D721Med (cell line): Measurements from ENCODE around the gene PDE4B.

Experiments
- DNase-seq: peaks from one replicate; pipeline ENCODE4 v3.0.0; 2011; ENCODE audit warnings: low spot score; ENCODE audit not compliant: insufficient read length
- FAIRE-seq: peaks from 2 replicates; lab custom pipeline; 2011; peaks lifted over from hg19 to GRCh38; lab: Jason Lieb, UNC
- TF ChIP-seq, protein P1 (sequence below): IDR thresholded peaks from 2 replicates; pipeline ENCODE4 v1.5.1; 2012; ENCODE audit warnings: mild to moderate bottlenecking, control low read depth; ENCODE audit not compliant: insufficient read depth; ENCODE audit errors: missing control alignments

Gene PDE4B

DNA sequence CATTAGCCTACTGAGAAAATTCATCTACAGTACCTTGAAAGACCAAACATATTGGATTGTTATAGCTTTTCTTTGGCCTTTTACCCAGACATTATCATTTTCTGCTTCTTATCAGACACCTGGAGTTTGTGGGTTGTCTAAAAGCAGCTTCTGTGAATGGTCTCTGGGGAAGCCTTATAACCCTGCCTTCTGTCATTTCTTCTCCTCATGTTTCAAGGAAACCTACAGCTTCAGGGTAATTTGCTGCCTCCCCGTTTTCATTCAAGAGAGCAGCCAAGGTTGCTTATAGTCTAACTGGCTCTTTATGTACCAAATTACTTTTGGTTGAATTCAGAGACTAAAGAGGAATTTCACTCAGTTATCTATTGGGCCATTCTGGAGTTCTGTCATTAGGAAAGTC, 453.0 kb downstream of the PDE4B start:
- TF ChIP-seq, protein P1, sequence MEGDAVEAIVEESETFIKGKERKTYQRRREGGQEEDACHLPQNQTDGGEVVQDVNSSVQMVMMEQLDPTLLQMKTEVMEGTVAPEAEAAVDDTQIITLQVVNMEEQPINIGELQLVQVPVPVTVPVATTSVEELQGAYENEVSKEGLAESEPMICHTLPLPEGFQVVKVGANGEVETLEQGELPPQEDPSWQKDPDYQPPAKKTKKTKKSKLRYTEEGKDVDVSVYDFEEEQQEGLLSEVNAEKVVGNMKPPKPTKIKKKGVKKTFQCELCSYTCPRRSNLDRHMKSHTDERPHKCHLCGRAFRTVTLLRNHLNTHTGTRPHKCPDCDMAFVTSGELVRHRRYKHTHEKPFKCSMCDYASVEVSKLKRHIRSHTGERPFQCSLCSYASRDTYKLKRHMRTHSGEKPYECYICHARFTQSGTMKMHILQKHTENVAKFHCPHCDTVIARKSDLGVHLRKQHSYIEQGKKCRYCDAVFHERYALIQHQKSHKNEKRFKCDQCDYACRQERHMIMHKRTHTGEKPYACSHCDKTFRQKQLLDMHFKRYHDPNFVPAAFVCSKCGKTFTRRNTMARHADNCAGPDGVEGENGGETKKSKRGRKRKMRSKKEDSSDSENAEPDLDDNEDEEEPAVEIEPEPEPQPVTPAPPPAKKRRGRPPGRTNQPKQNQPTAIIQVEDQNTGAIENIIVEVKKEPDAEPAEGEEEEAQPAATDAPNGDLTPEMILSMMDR, result no peak
- DNase-seq, result no peak
- no peak for FAIRE-seq

DNA sequence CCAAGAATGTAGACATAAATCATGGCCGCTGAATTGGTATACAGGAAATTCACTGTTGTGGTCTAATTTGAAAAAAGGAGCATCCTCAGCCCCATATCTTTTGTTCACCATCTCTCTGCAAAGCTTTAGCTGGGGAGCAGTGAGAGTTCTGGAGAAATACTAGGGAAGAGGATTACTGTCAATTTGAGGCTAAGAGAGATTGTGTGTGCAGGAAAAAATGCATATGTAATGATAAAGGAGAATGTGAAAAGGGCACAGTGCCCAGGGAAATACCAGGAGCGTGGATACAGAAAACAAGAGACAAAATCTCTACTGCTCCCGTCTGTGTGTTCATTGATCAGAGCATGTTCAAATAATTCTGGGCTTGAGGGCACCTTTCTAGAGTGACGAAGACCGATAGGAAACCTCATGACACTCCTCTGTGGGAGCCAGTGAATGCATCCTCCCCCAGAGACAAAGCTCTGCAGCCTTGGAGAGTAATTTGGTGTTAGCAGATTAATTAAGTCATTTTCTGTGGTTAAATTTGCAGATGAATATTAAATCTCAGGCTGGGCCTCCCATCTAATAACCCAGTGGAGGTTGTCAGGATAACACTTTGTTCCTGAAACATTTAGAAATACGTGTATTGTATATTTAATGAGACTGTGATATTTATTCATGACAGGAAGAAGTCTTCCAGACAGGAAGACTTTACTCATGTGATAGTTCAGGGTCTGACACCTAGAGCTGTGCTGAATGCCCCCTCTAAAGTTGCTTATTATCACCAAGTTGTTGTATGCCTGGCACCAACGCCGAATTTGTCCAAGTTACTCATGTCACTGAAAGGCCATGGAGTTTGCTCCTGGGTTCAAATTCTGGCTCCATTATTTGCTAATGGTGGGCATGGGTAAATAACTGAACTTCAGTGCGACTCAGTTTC, 453.9 kb downstream of the PDE4B start:
- DNase-seq (no peak), FAIRE-seq (no peak)
- TF ChIP-seq, protein P1, result no peak

DNA sequence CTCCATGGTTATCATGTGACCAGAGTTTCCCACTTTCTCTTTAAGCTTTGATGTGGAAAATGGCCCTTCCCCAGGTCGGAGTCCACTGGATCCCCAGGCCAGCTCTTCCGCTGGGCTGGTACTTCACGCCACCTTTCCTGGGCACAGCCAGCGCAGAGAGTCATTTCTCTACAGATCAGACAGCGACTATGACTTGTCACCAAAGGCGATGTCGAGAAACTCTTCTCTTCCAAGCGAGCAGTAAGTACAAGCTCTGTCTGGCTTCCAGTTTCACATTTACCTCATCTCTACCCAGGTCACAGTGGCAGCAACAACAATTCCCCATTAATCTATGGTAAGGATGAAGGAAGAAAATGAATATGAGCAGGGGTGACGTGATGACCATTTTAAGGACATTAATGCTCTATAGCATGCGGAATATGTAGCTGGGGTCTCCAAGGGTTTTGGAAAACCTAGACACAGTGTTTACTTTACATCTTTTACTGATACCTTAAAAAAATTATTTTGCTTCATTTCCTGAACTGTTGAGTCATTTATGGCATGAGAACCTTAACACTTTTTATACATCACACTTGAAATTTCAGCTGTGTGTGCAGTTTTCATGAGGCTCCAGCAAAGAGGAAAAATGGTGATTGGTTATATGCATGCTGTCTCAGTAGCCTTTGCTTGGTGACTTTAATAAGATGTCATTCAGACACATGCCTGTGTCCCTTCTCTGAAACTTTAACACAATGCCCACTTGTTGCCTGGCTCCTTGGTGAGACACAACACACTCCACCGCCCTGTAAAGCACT, 454.9 kb downstream of the PDE4B start:
- no peak for DNase-seq
- FAIRE-seq, result no peak

DNA sequence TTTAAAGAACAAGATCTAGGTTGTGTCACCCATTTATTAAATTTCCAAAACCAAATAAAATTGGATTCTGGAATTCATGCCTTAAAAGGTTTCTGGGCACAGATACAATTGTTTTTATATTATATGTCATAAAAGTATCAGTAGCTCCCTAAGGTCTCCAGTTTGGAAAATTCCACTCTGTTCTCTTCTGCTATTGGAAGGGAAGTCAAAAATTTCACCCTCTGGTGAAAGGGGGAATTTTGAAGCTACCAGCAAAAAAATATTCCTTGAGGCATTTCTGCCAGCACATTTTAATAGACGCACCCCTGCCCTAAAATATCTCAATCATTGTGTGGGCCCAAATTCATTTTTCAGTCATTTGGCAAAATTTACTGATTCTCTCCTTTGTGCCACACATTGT, 455.6 kb downstream of the PDE4B start:
- TF ChIP-seq, protein P1, result no peak
- DNase-seq (no peak), FAIRE-seq (no peak)

More for the DNA sequence above, 454.9 kb downstream of the PDE4B start:
- TF ChIP-seq, protein P1, result no peak

DNA sequence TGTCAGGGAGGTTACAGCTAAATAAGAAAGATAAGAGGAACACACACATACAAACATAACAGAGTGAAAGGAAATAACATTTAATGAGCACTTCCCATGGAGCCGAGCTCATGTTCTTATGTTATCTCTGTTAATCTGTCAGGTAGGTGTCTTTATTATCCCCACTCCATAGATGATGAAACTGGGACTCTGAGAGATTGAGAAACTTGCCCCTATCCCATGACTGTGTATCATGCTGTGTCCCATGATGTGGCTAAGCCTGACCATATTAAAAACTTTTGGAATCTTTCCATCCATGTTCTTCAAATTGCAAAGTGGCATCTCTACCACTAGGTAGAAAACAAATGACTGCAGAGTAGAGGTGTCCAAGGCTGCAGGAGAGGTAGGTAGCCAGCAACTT, 456.1 kb downstream of the PDE4B start:
- TF ChIP-seq, protein P1, result no peak
- DNase-seq (no peak), FAIRE-seq (no peak)

DNA sequence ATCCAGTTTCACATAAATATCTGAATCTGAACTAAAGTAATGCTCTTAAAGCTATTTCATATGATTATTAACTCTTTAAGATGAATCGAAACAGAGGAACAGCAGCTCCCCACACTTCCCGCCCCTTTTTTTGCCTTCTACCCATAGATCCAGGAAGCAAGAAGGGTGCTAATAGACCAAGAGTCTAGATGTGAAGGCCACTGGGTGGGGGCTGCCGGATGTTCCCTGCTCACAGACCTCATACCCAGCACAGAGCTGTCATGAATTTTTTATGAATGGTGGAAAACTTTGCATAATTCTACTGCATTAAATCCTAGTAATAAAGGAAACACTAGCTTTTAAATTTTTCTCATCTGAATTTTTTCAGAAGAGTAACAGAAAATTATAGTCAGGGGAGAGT, 457.4 kb downstream of the PDE4B start:
- no peak for FAIRE-seq
- no peak for DNase-seq
- TF ChIP-seq, protein P1, result no peak
